Keratinocyte (primary cell): ENCODE data around the gene DCST1.

Experiments used
- EZH2 ChIP-seq: IDR thresholded peaks from one replicate; pipeline ENCODE4 v1.6.1; 2012; ENCODE audit warnings: inconsistent platforms, mild to moderate bottlenecking, low read length, moderate library complexity
- TF ChIP-seq, protein P1 (sequence below), 3 experiments: IDR thresholded peaks in 1 of 3; conservative IDR thresholded peaks in 1 of 3; optimal IDR thresholded peaks in 1 of 3; 2 replicates in 2 of 3; 3 replicates in 1 of 3; pipeline versions ENCODE3 to v1.5.1; 2011; ENCODE audit warnings: low read length in 3 of 3, mild to moderate bottlenecking in 3 of 3, moderate library complexity in 2 of 3, control low read depth in 1 of 3, inconsistent platforms in 1 of 3; ENCODE audit not compliant: insufficient read depth in 2 of 3; ENCODE audit errors: extremely low read depth in 1 of 3

DNA sequence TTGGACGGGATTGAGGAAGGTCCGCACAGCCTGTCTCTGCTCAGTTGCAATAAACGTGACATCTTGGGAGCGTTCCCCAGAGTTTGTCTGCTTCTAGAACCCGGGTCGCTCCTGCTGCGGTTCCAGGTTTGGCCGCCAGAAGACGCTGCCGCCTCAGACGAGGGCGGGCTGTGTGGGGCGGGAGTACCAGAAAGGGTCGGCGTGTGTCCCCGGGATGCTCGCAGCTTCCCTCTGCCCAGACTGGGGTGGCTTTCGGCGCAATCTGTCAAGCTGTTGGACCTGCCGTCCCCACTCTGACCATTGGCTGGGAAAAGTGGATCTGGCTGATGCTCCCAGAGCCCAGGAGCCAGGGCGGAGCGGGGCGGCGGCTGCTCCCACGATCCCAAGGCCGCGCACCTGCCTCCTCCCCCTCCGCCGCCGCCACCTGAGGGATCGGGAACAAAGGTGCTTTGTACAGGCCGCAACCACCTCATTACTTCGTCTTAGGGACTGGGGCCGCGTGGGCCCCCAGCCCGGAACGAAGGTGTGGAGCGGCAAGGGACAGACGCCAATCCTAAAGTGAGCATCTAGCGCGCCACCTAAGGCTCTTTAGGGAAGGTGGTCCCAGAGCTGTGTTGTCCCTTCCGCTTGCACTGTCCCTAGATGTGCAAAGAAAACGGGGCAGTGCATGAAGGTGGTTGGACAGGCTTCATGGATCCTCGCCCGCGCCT lies 29.2 kb downstream of the DCST1 start:
- TF ChIP-seq, protein P1, sequence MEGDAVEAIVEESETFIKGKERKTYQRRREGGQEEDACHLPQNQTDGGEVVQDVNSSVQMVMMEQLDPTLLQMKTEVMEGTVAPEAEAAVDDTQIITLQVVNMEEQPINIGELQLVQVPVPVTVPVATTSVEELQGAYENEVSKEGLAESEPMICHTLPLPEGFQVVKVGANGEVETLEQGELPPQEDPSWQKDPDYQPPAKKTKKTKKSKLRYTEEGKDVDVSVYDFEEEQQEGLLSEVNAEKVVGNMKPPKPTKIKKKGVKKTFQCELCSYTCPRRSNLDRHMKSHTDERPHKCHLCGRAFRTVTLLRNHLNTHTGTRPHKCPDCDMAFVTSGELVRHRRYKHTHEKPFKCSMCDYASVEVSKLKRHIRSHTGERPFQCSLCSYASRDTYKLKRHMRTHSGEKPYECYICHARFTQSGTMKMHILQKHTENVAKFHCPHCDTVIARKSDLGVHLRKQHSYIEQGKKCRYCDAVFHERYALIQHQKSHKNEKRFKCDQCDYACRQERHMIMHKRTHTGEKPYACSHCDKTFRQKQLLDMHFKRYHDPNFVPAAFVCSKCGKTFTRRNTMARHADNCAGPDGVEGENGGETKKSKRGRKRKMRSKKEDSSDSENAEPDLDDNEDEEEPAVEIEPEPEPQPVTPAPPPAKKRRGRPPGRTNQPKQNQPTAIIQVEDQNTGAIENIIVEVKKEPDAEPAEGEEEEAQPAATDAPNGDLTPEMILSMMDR (optimal IDR thresholded peaks at IDR 0.05 in 1 of 3, IDR thresholded peaks at IDR 0.05 in 1 of 3, conservative IDR thresholded peaks at IDR 0.05 in 1 of 3; ENCODE audit: extremely low read depth in 1 of 3, insufficient read depth in 2 of 3, low read length in 3 of 3), result peak; percentile 57 to 95 (median 80)
- no peak for TF ChIP-seq EZH2
